ENCODE data around the gene HS3ST4.

The HS3ST4 gene

GRCh38 chr16:26128296-26128695 is 436.5 kb downstream of the HS3ST4 start:
- no peak for DNase-seq

GRCh38 chr16:26129997-26130396 is 438.2 kb downstream of the HS3ST4 start:
- no peak for DNase-seq

GRCh38 chr16:26133416-26134093 is 441.8 kb downstream of the HS3ST4 start:
- no peak for DNase-seq

- no peak for DNase-seq
These were observed 442.8 kb downstream of the HS3ST4 start for GRCh38 chr16:26134588-26134987.

- DNase-seq: no peak
These were observed 446.2 kb downstream of the HS3ST4 start for GRCh38 chr16:26137956-26138355.

- DNase-seq: no peak
These were observed 447.3 kb downstream of the HS3ST4 start for GRCh38 chr16:26139091-26139490.

GRCh38 chr16:26139884-26140283 is 448.1 kb downstream of the HS3ST4 start:
- DNase-seq: no peak

- no peak for DNase-seq
These were observed 457.8 kb downstream of the HS3ST4 start for GRCh38 chr16:26149364-26150190.

- DNase-seq: no peak
These were observed 463.5 kb downstream of the HS3ST4 start for GRCh38 chr16:26155221-26155620.

GRCh38 chr16:26157319-26157718 is 465.6 kb downstream of the HS3ST4 start:
- DNase-seq: no peak

GRCh38 chr16:26158142-26158759 is 466.5 kb downstream of the HS3ST4 start:
- no peak for DNase-seq

- DNase-seq: no peak
These were observed 469.9 kb downstream of the HS3ST4 start for GRCh38 chr16:26161461-26162180.

- no peak for DNase-seq
These were observed 477.7 kb downstream of the HS3ST4 start for GRCh38 chr16:26169473-26169872.

- no peak for DNase-seq
These were observed 484.2 kb downstream of the HS3ST4 start for GRCh38 chr16:26175944-26176343.

- no peak for DNase-seq
These were observed 485.7 kb downstream of the HS3ST4 start for GRCh38 chr16:26177438-26177837.

- DNase-seq: no peak
These were observed 486.5 kb downstream of the HS3ST4 start for GRCh38 chr16:26178298-26178697.

- DNase-seq: no peak
These were observed 494.4 kb downstream of the HS3ST4 start for GRCh38 chr16:26186091-26186615.

Data from NCI-H1417 treated with DMSO at 0.1 percent for 48 hours (cell line).